GM18517 (cell line): ENCODE results near the gene BCL11A.

Experiments
- ATAC-seq: cut with Tn5 transposase; IDR thresholded peaks from one replicate; pipeline ENCODE4 v1.9.1; 2021; ENCODE audit warnings: mild to moderate bottlenecking, moderate library complexity; ENCODE audit not compliant: unreplicated experiment

The BCL11A gene

GRCh38 chr2:60553495-60554073, at the start of gene BCL11A:
Gene BCL11A (minus strand): TSS chr2:60553654. CDS start chr2:60553270, 384 bp downstream.
- ATAC-seq: no peak

- ATAC-seq: no peak
Observed at GRCh38 chr2:60602828-60603532, 49.5 kb upstream of the BCL11A start.

GRCh38 chr2:60602388-60602787, 48.9 kb upstream of the BCL11A start:
- ATAC-seq: no peak

GRCh38 chr2:60598271-60598670, 44.8 kb upstream of the BCL11A start:
- no peak for ATAC-seq

- ATAC-seq: no peak
Observed at GRCh38 chr2:60597346-60597745, 43.9 kb upstream of the BCL11A start.

GRCh38 chr2:60596411-60596810, 43.0 kb upstream of the BCL11A start:
- ATAC-seq: no peak

- ATAC-seq: no peak
Observed at GRCh38 chr2:60595953-60596352, 42.5 kb upstream of the BCL11A start.

- ATAC-seq: no peak
Observed at GRCh38 chr2:60589104-60589503, 35.6 kb upstream of the BCL11A start.

GRCh38 chr2:60586081-60586480, 32.6 kb upstream of the BCL11A start:
- no peak for ATAC-seq

- no peak for ATAC-seq
Observed at GRCh38 chr2:60585276-60585675, 31.8 kb upstream of the BCL11A start.

GRCh38 chr2:60583604-60584003, 30.1 kb upstream of the BCL11A start:
- ATAC-seq: no peak

GRCh38 chr2:60581433-60582282, 28.2 kb upstream of the BCL11A start:
- ATAC-seq: peak; percentile 94

- no peak for ATAC-seq
Observed at GRCh38 chr2:60577682-60578283, 24.3 kb upstream of the BCL11A start.

- no peak for ATAC-seq
Observed at GRCh38 chr2:60573251-60573650, 19.8 kb upstream of the BCL11A start.

GRCh38 chr2:60570251-60570650, 16.8 kb upstream of the BCL11A start:
- ATAC-seq: no peak

- ATAC-seq: no peak
Observed at GRCh38 chr2:60569680-60570111, 16.2 kb upstream of the BCL11A start.

- ATAC-seq: no peak
Observed at GRCh38 chr2:60567919-60568768, 14.7 kb upstream of the BCL11A start.

GRCh38 chr2:60567096-60567495, 13.6 kb upstream of the BCL11A start:
- ATAC-seq: no peak

- ATAC-seq: no peak
Observed at GRCh38 chr2:60565472-60565871, 12.0 kb upstream of the BCL11A start.
